HepG2 (cell line): ENCODE measurements around the gene GGA3. TPM values are rescaled to one million over a fixed set of nuclear protein-coding genes. Genes with fewer than 3 reads are reported as not detected.

Source experiments
- CAMTA2 ChIP-seq: sonication (generic); formaldehyde crosslinking; IDR thresholded peaks from 2 replicates; pipeline ENCODE4 v1.4.0; 2020; ENCODE audit warnings: mild to moderate bottlenecking, missing genetic modification reagents, borderline replicate concordance
- CBX2 ChIP-seq, 2 experiments: fragments of 200-600 bp in 1 of 2; sonication (generic); formaldehyde crosslinking in 1 of 2; IDR thresholded peaks; 2 replicates each; pipeline versions ENCODE4 v1.7.0 to v1.8.1; 2018 to 2022; ENCODE audit warnings: low read depth in 2 of 2, low read length in 1 of 2, mild to moderate bottlenecking in 1 of 2, missing genetic modification reagents in 1 of 2
- CHCHD3 ChIP-seq: sonication (generic); formaldehyde crosslinking; IDR thresholded peaks from 2 replicates; pipeline ENCODE4 v1.8.0; 2022; ENCODE audit warnings: mild to moderate bottlenecking, missing genetic modification reagents, moderate library complexity
- CREB1 ChIP-seq, 2 experiments: fragments of 450-650 bp in 1 of 2; IDR thresholded peaks; 2 replicates each; pipeline ENCODE4 v1.6.1; 2016 to 2017; ENCODE audit warnings: control low read depth in 1 of 2, mild to moderate bottlenecking in 1 of 2, missing compliant biosample characterization in 1 of 2, missing genetic modification characterization in 1 of 2
- FOXJ3 ChIP-seq: sonication (generic); formaldehyde crosslinking; IDR thresholded peaks from 2 replicates; pipeline ENCODE4 v1.4.0; 2020; ENCODE audit warnings: missing genetic modification reagents, mild to moderate bottlenecking, borderline replicate concordance
- FOXP1 ChIP-seq, 2 experiments: fragments of 450-650 bp in 1 of 2; IDR thresholded peaks; 2 replicates each; pipeline ENCODE4 v1.6.1; 2017 to 2018; ENCODE audit warnings: antibody characterized with exemption in 1 of 2
- HDAC1 ChIP-seq: sonication (generic); formaldehyde crosslinking; IDR thresholded peaks from 2 replicates; pipeline ENCODE4 v1.5.1; 2020; ENCODE audit warnings: mild to moderate bottlenecking, missing genetic modification reagents
- HNRNPUL1 ChIP-seq: fragments of 200-400 bp; formaldehyde crosslinking; IDR thresholded peaks from 2 replicates; pipeline ENCODE4 v1.6.1; 2017; ENCODE audit warnings: low read depth, mild to moderate bottlenecking, low read length, moderate library complexity
- ISX ChIP-seq: sonication (generic); formaldehyde crosslinking; conservative IDR thresholded peaks from 2 replicates; pipeline ENCODE4 v1.5.0; 2020; ENCODE audit warnings: missing genetic modification reagents
- RERE ChIP-seq: IDR thresholded peaks from 2 replicates; pipeline ENCODE4 v1.6.1; 2016; ENCODE audit warnings: low read depth, missing genetic modification reagents, missing compliant biosample characterization
- SSRP1 ChIP-seq: IDR thresholded peaks from 2 replicates; pipeline ENCODE4 v1.6.1; 2016; ENCODE audit warnings: control low read depth
- SYNCRIP ChIP-seq: fragments of 200-400 bp; formaldehyde crosslinking; IDR thresholded peaks from 2 replicates; pipeline ENCODE4 v1.6.1; 2018; ENCODE audit warnings: mild to moderate bottlenecking, low read depth, low read length; ENCODE audit not compliant: insufficient read depth
- TCF7 ChIP-seq: sonication (generic); IDR thresholded peaks from 2 replicates; pipeline ENCODE4 v1.6.1; 2016; ENCODE audit warnings: antibody characterized with exemption, low read depth
- ZFP91 ChIP-seq: sonication (generic); formaldehyde crosslinking; IDR thresholded peaks from 2 replicates; pipeline ENCODE4 v1.9.0; 2022; ENCODE audit warnings: missing genetic modification reagents, mild to moderate bottlenecking, borderline replicate concordance
- ZNF235 ChIP-seq: sonication (generic); formaldehyde crosslinking; IDR thresholded peaks from 2 replicates; pipeline ENCODE4 v1.8.1; 2023; ENCODE audit warnings: mild to moderate bottlenecking, missing genetic modification reagents, borderline replicate concordance
- ZNF274 ChIP-seq: sonication (generic); formaldehyde crosslinking; IDR thresholded peaks from 2 replicates; pipeline ENCODE4 v1.5.1; 2020; ENCODE audit warnings: mild to moderate bottlenecking, missing genetic modification reagents
- ZNF33A ChIP-seq: sonication (generic); formaldehyde crosslinking; IDR thresholded peaks from 2 replicates; pipeline ENCODE4 v1.5.1; 2020; ENCODE audit warnings: missing genetic modification reagents, mild to moderate bottlenecking, moderate library complexity, borderline replicate concordance
- ZNF564 ChIP-seq: sonication (generic); formaldehyde crosslinking; IDR thresholded peaks from 2 replicates; pipeline ENCODE4 v1.8.1; 2023; ENCODE audit warnings: mild to moderate bottlenecking, missing genetic modification reagents
- ZNF572 ChIP-seq: sonication (generic); formaldehyde crosslinking; IDR thresholded peaks from 2 replicates; pipeline ENCODE4 v1.5.1; 2020; ENCODE audit warnings: mild to moderate bottlenecking, missing genetic modification reagents
- ZNF589 ChIP-seq: sonication (generic); formaldehyde crosslinking; conservative IDR thresholded peaks from 2 replicates; pipeline ENCODE4 v1.8.0; 2022; ENCODE audit warnings: mild to moderate bottlenecking, moderate library complexity, missing genetic modification reagents
- ZNF709 ChIP-seq: sonication (generic); formaldehyde crosslinking; IDR thresholded peaks from 2 replicates; pipeline ENCODE4 v1.5.0; 2020; ENCODE audit warnings: mild to moderate bottlenecking, missing genetic modification reagents
- polyA plus RNA-seq, 8 experiments: library from polyadenylated mRNA; depleted of rRNA in 3 of 8; stranded (reverse) in 7 of 8; unstranded in 1 of 8; fragments of >200 nt; fragmentation: Illumina TruSeq in 4 of 8; extraction: Trizol in 4 of 8; gene quantifications; 2 replicates each; pipeline versions ENCODE4 v1.2.1 to v1.2.3, GENCODE V29; 2011 to 2016; ENCODE audit warnings: low read depth in 4 of 8, missing spikeins in 1 of 8, mixed read lengths in 1 of 8; ENCODE audit not compliant: insufficient read depth in 1 of 8
- total RNA-seq, 5 experiments: library from RNA; depleted of rRNA; stranded (reverse); fragments of >200 nt; fragmentation: Illumina TruSeq; extraction: Trizol; gene quantifications; 2 replicates each; pipeline ENCODE4 v1.2.3, GENCODE V29; 2016; ENCODE audit warnings: low read depth in 1 of 5

Gene GGA3
- total and polyA plus RNA-seq, 2 of the 13 experiments (the other 11 are each of a cell fraction or from before 2014, with no cell fraction given): 28.4 to 43.7 TPM

DNA sequence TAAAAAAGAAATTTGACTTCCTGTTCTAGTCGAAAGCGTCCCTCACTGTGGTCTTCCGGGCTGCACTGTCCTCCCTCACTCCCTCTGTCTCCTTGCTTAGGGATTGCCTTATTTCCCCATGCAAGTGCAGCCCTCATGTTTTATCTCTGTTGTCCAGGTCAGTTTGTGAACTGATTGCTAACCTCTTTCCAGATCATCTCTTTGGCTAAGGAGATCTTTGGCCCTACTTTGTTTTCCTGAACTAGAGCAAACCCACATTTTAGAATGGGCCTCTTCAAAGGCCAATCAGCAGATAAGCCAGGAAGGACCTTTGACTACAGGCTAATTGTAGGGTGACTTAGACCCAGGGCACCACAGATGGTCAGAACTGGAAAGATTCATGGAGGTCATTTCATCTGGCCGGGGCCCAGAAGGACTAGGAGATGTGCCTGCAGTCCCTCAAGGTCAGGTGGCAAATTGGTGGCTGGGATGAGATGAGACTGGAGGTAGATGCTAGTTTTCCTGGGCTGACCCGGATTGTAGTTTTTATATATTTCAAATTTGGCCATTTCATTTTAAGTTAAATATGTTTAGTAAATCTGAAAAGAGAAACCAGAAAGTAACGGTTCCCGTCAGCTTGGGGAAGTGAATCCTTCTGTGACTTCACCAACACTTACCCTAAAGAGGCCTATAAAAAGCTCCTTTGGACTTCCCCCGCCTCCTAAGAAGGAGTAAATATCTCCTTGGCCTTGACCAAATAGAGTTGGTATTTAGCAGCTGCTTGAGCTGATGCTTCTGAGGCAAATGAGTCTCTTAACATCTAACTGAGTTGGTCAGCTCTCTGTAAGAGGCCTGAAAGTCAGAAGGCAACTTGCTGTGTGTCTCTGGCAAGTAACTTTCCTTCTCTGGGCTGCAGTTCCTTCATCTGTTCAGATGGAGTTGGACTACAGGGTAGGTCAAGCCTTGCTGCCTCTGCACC is 34.1 kb upstream of the GGA3 start (continued):
- TF ChIP-seq FOXJ3 (CRISPR knock-in tag) (peak; percentile 90; the same call in 1 of the 2 replicates), ISX (CRISPR knock-in tag) (no peak), ZNF33A (CRISPR knock-in tag) (no peak), TCF7 (peak; percentile 83), ZFP91 (CRISPR knock-in tag) (no peak), ZNF589 (CRISPR knock-in tag) (no peak), CREB1 (IDR thresholded peaks at IDR 0.05) (no peak), CREB1 (CRISPR knock-in tag; IDR thresholded peaks at IDR 0.05) (peak; percentile 87), HNRNPUL1 (no peak), CBX2 (IDR thresholded peaks at IDR 0.05; ENCODE audit: low read depth, low read length) (no peak), CBX2 (CRISPR knock-in tag; IDR thresholded peaks at IDR 0.05; ENCODE audit: low read depth) (no peak), RERE (CRISPR knock-in tag) (no peak), ZNF709 (0 out of 2 replicates have a peak, but pooled peaks have one; percentile 55), FOXP1 (IDR thresholded peaks at IDR 0.05) (peak; percentile 30), FOXP1 (CRISPR knock-in tag; IDR thresholded peaks at IDR 0.05) (peak; percentile 78), ZNF274 (CRISPR knock-in tag) (no peak), ZNF235 (CRISPR knock-in tag) (no peak), ZNF572 (CRISPR knock-in tag) (no peak), CHCHD3 (CRISPR knock-in tag) (no peak), SSRP1 (CRISPR knock-in tag) (peak; percentile 84; the same call in 1 of the 2 replicates), ZNF564 (no peak), SYNCRIP (no peak), HDAC1 (CRISPR knock-in tag) (peak; percentile 88), CAMTA2 (CRISPR knock-in tag) (no peak)
